HCT116 (cell line): ENCODE measurements around the gene SCAF4. TPM values are rescaled to one million over a fixed set of nuclear protein-coding genes. Genes with fewer than 3 reads are reported as not detected.

ENCODE experiments used
- ATAC-seq: fragments of 200-7000 bp; cut with Tn5 transposase; 2 replicates; pipeline ENCODE4 v1.9.1; 2020; ENCODE audit warnings: mild to moderate bottlenecking, moderate library complexity
- BruUV-seq: library from RNA; stranded (reverse); fragments of 400-500 nt; replicated peaks from 2 replicates; lab custom pipeline; 2021; lab: Mats Ljungman, UMichigan
- CTCF ChIA-PET: fragments of 300-600 bp; sonication (Branson Sonifier 250); formaldehyde crosslinking; loops from one replicate; lab custom pipeline; 2021; ENCODE audit warnings: antibody characterized with exemption; lab: Charles Lee
- POLR2A ChIA-PET: fragments of 300-600, 350-600 bp; sonication (Branson Sonifier 250); formaldehyde crosslinking; loops from one replicate; lab custom pipeline; 2021; ENCODE audit warnings: antibody characterized with exemption; lab: Charles Lee
- RAD21 ChIA-PET, 2 experiments: fragments of 300-600 bp; sonication (Branson Sonifier 250); formaldehyde crosslinking; loops; one replicate each; lab custom pipeline; 2023; ENCODE audit warnings: low total read pairs in 2 of 2; ENCODE audit not compliant: uncharacterized antibody in 2 of 2, unreplicated experiment in 2 of 2, low non-redundant PET in 1 of 2; lab: Charles Lee
- DNase-seq: peaks from one replicate; pipeline ENCODE4 v3.0.0-alpha.2; 2010; ENCODE audit warnings: low read depth, low spot score
- H2AFZ ChIP-seq: fragments of 200-600 bp; shearing (Covaris generic), sonication (generic); 2 replicates; pipeline ENCODE4 v1.6.1; 2017; ENCODE audit warnings: low read depth, mixed run types, mixed read lengths, antibody characterized with exemption, low read length; ENCODE audit not compliant: poor library complexity, severe bottlenecking
- H3K27ac ChIP-seq: 2 replicates; pipeline ENCODE4 v1.5.1; 2012; ENCODE audit warnings: low read depth, low read length
- H3K27me3 ChIP-seq: fragments of 200-600 bp; sonication (generic); 2 replicates; pipeline ENCODE4 v1.6.1; 2016; ENCODE audit warnings: mixed run types, low read length, mixed read lengths; ENCODE audit not compliant: insufficient read depth
- H3K36me3 ChIP-seq, 2 experiments: fragments of 200-500 bp in 1 of 2; fragments of 200-600 bp in 1 of 2; sonication (Bioruptor generic) in 1 of 2; sonication (generic) in 1 of 2; 2 replicates each; pipeline versions ENCODE4 v1.5.1 to v1.6.1; 2014 to 2016; ENCODE audit warnings: low read length in 2 of 2, inconsistent platforms in 1 of 2, mixed read lengths in 1 of 2, mixed run types in 1 of 2; ENCODE audit not compliant: insufficient read depth in 2 of 2, control insufficient read depth in 1 of 2
- H3K4me1 ChIP-seq, 2 experiments: fragments of 200-600 bp in 1 of 2; sonication (generic) in 1 of 2; 2 replicates each; pipeline versions ENCODE4 v1.5.1 to v1.6.1; 2012 to 2017; ENCODE audit warnings: low read length in 2 of 2, inconsistent platforms in 1 of 2, mild to moderate bottlenecking in 1 of 2, mixed read lengths in 1 of 2, mixed run types in 1 of 2, moderate library complexity in 1 of 2; ENCODE audit not compliant: insufficient read depth in 2 of 2, control insufficient read depth in 1 of 2
- H3K4me2 ChIP-seq: fragments of 200-600 bp; sonication (generic); 2 replicates; pipeline ENCODE4 v1.6.1; 2017; ENCODE audit warnings: mixed run types, low read length, mixed read lengths
- H3K4me3 ChIP-seq, 2 experiments: fragments of 200-600 bp in 1 of 2; sonication (generic) in 1 of 2; replicated peaks in 1 of 2; 2 replicates each; pipeline ENCODE4 v1.5.1; 2011 to 2016; ENCODE audit warnings: low read length in 2 of 2, control low read depth in 1 of 2, low read depth in 1 of 2, mild to moderate bottlenecking in 1 of 2, mixed read lengths in 1 of 2, mixed run types in 1 of 2
- H3K79me2 ChIP-seq: fragments of 200-600 bp; sonication (generic); 2 replicates; pipeline ENCODE4 v1.6.1; 2017; ENCODE audit warnings: mild to moderate bottlenecking, mixed run types, low read length, moderate library complexity, mixed read lengths; ENCODE audit not compliant: insufficient read depth
- H3K9ac ChIP-seq: fragments of 200-600 bp; sonication (generic); 2 replicates; pipeline ENCODE4 v1.6.1; 2016; ENCODE audit warnings: low read length, mixed read lengths
- H3K9me2 ChIP-seq: fragments of 200-600 bp; sonication (generic), shearing (Covaris generic); 2 replicates; pipeline ENCODE4 v1.6.1; 2017; ENCODE audit warnings: mixed run types, mild to moderate bottlenecking, moderate library complexity; ENCODE audit not compliant: insufficient read depth
- H3K9me3 ChIP-seq, 2 experiments: fragments of 200-500 bp in 1 of 2; fragments of 200-600 bp in 1 of 2; sonication (Bioruptor generic) in 1 of 2; sonication (generic) in 1 of 2; 2 replicates each; pipeline ENCODE4 v1.6.1; 2014 to 2017; ENCODE audit warnings: low read length in 2 of 2, mixed read lengths in 2 of 2, inconsistent platforms in 1 of 2, low read depth in 1 of 2, mild to moderate bottlenecking in 1 of 2, mixed run types in 1 of 2, moderate library complexity in 1 of 2; ENCODE audit not compliant: control insufficient read depth in 1 of 2, insufficient read depth in 1 of 2
- H4K20me1 ChIP-seq: fragments of 200-600 bp; sonication (generic), shearing (Covaris generic); 2 replicates; pipeline ENCODE4 v1.6.1; 2017; ENCODE audit warnings: mixed run types, mild to moderate bottlenecking, moderate library complexity; ENCODE audit not compliant: insufficient read depth
- SP1 ChIP-seq: IDR thresholded peaks from 2 replicates; pipeline ENCODE4 v1.6.1; 2012; ENCODE audit warnings: low read depth
- SRF ChIP-seq: IDR thresholded peaks from 2 replicates; pipeline ENCODE4 v1.6.1; 2012; ENCODE audit warnings: low read depth
- YY1 ChIP-seq: IDR thresholded peaks from 2 replicates; pipeline ENCODE4 v1.6.1; 2011; ENCODE audit warnings: low read length, low read depth, moderate library complexity, mild to moderate bottlenecking; ENCODE audit not compliant: insufficient replicate concordance; ENCODE audit errors: extremely low read depth
- ZFX ChIP-seq: fragments of 450-650 bp; IDR thresholded peaks from 2 replicates; pipeline ENCODE4 v1.6.1; 2017
- intact Hi-C: fragments of 100-400 bp; cut with micrococcal nuclease; formaldehyde crosslinking; loops from 2 replicates; pipeline ENCODE4 v1.10.0; 2022
- total RNA-seq: library from RNA; stranded (reverse); gene quantifications from one replicate; pipeline ENCODE4 v1.2.1, GENCODE V29; 2021; ENCODE audit not compliant: unreplicated experiment
- TF ChIP-seq, protein P1 (sequence below): IDR thresholded peaks from 2 replicates; pipeline ENCODE4 v1.6.1; 2012; ENCODE audit warnings: low read depth
- TF ChIP-seq, protein P2 (sequence below), 3 experiments: fragments of 200-600 bp in 1 of 3; sonication (generic) in 1 of 3; IDR thresholded peaks in 2 of 3; conservative IDR thresholded peaks in 1 of 3; 2 replicates each; pipeline ENCODE4 v1.5.1; 2012 to 2017; ENCODE audit warnings: low read depth in 2 of 3, low read length in 2 of 3, antibody characterized with exemption in 1 of 3, borderline replicate concordance in 1 of 3, control low read depth in 1 of 3, mild to moderate bottlenecking in 1 of 3, mixed read lengths in 1 of 3, mixed run types in 1 of 3, moderate library complexity in 1 of 3; ENCODE audit not compliant: insufficient read depth in 1 of 3
- TF ChIP-seq, protein P3 (sequence below): IDR thresholded peaks from 2 replicates; pipeline ENCODE4 v1.6.1; 2011; ENCODE audit warnings: mild to moderate bottlenecking, low read length, moderate library complexity; ENCODE audit not compliant: insufficient replicate concordance; ENCODE audit errors: extremely low read depth

The SCAF4 gene
- total RNA-seq, 1 experiment from 2014 or later, result 31.1 TPM

DNA sequence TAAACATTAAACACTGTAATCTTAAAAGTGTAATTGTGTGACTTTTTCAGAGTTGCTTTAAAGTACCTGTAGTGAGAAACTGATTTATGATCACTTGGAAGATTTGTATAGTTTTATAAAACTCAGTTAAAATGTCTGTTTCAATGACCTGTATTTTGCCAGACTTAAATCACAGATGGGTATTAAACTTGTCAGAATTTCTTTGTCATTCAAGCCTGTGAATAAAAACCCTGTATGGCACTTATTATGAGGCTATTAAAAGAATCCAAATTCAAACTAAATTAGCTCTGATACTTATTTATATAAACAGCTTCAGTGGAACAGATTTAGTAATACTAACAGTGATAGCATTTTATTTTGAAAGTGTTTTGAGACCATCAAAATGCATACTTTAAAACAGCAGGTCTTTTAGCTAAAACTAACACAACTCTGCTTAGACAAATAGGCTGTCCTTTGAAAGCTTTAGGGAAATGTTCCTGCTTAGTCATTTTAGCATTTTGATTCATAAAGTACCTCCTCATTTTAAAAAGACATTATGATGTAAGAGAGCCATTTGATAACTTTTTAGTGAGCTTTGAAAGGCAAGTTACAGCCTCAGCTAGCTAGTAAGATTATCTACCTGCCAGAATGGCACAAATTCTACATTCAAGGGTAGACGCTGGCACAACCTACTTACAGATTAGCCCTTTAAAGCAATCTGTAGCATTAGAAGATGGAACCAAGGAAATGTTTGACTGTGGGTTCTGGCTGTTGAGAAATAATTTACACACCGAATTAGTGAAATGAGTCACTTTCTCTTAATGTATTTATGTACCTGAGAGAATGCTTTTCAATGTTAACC lies 63.0 kb downstream of the SCAF4 start (continued):
- TF ChIP-seq, protein P1, sequence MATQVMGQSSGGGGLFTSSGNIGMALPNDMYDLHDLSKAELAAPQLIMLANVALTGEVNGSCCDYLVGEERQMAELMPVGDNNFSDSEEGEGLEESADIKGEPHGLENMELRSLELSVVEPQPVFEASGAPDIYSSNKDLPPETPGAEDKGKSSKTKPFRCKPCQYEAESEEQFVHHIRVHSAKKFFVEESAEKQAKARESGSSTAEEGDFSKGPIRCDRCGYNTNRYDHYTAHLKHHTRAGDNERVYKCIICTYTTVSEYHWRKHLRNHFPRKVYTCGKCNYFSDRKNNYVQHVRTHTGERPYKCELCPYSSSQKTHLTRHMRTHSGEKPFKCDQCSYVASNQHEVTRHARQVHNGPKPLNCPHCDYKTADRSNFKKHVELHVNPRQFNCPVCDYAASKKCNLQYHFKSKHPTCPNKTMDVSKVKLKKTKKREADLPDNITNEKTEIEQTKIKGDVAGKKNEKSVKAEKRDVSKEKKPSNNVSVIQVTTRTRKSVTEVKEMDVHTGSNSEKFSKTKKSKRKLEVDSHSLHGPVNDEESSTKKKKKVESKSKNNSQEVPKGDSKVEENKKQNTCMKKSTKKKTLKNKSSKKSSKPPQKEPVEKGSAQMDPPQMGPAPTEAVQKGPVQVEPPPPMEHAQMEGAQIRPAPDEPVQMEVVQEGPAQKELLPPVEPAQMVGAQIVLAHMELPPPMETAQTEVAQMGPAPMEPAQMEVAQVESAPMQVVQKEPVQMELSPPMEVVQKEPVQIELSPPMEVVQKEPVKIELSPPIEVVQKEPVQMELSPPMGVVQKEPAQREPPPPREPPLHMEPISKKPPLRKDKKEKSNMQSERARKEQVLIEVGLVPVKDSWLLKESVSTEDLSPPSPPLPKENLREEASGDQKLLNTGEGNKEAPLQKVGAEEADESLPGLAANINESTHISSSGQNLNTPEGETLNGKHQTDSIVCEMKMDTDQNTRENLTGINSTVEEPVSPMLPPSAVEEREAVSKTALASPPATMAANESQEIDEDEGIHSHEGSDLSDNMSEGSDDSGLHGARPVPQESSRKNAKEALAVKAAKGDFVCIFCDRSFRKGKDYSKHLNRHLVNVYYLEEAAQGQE, result no peak

DNA sequence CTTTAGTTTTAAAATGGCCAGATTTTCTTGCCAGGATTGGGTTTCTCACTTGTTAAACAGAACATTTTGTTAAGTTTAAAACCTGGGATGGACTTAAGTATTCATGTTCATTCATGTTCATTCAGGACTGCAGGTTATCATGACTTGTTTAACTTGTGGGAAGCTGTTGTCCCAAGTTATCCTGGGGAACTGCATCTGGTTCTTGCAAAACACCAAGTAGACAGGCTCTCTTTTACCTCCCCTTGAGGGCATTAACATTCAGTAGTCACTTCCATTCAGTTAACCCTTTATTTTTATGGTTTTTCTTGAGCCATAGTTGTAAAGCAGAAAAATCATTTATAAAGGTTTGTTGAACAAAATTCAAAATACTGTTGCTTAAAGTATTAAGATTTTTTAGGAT lies 64.3 kb downstream of the SCAF4 start:
- ATAC-seq, result no peak
- no peaks in the 10 kb centered on the region for H3K9me2 ChIP-seq

More for the DNA sequence above, 64.3 kb downstream of the SCAF4 start:
- ChIA-PET CTCF (no interaction called here), RAD21 (no interaction called here), POLR2A (no interaction called here)
- DNase-seq, result no peak
- H2AFZ ChIP-seq, result no peak overlapping the region
- H3K27me3 ChIP-seq, result no peaks in the 10 kb centered on the region
- peaks cover 12% of the 10 kb centered on the region; the same call in 1 of the 2 replicates for H4K20me1 ChIP-seq
- peaks cover 0 to 6% of the 10 kb centered on the region in 2 experiments; a peak in 1 of 4 replicates for H3K4me1 ChIP-seq
- no peaks in the 10 kb centered on the region for H3K9me3 ChIP-seq
- no peak overlapping the region for H3K27ac ChIP-seq
- intact Hi-C loops, result no loop called here
- no TSS peak for BruUV-seq
- no peak overlapping the region for H3K4me2 ChIP-seq
- no peak overlapping the region for H3K9ac ChIP-seq
- peaks cover 47% of the 10 kb centered on the region for H3K79me2 ChIP-seq
- H3K4me3 ChIP-seq, result no peak overlapping the region
- H3K36me3 ChIP-seq, result peaks cover 43 to 46% of the 10 kb centered on the region in 2 experiments; a peak in 3 of 4 replicates
- TF ChIP-seq SRF (no peak), YY1 (no peak), SP1 (no peak), ZFX (no peak)
- TF ChIP-seq, protein P2, sequence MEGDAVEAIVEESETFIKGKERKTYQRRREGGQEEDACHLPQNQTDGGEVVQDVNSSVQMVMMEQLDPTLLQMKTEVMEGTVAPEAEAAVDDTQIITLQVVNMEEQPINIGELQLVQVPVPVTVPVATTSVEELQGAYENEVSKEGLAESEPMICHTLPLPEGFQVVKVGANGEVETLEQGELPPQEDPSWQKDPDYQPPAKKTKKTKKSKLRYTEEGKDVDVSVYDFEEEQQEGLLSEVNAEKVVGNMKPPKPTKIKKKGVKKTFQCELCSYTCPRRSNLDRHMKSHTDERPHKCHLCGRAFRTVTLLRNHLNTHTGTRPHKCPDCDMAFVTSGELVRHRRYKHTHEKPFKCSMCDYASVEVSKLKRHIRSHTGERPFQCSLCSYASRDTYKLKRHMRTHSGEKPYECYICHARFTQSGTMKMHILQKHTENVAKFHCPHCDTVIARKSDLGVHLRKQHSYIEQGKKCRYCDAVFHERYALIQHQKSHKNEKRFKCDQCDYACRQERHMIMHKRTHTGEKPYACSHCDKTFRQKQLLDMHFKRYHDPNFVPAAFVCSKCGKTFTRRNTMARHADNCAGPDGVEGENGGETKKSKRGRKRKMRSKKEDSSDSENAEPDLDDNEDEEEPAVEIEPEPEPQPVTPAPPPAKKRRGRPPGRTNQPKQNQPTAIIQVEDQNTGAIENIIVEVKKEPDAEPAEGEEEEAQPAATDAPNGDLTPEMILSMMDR (IDR thresholded peaks at IDR 0.05 in 2 of 3, conservative IDR thresholded peaks at IDR 0.05 in 1 of 3; ENCODE audit: borderline replicate concordance in 1 of 3, insufficient read depth in 1 of 3, low read depth in 2 of 3, low read length in 2 of 3), result no peak
- TF ChIP-seq, protein P3, sequence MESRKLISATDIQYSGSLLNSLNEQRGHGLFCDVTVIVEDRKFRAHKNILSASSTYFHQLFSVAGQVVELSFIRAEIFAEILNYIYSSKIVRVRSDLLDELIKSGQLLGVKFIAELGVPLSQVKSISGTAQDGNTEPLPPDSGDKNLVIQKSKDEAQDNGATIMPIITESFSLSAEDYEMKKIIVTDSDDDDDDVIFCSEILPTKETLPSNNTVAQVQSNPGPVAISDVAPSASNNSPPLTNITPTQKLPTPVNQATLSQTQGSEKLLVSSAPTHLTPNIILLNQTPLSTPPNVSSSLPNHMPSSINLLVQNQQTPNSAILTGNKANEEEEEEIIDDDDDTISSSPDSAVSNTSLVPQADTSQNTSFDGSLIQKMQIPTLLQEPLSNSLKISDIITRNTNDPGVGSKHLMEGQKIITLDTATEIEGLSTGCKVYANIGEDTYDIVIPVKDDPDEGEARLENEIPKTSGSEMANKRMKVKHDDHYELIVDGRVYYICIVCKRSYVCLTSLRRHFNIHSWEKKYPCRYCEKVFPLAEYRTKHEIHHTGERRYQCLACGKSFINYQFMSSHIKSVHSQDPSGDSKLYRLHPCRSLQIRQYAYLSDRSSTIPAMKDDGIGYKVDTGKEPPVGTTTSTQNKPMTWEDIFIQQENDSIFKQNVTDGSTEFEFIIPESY, result no peak
- TF ChIP-seq, all 23 proteins: peak for 0
